Esophagus muscularis mucosa (tissue), 4 donors: Measurements from ENCODE around the gene PPP2R3A. TPM values are rescaled to one million over a fixed set of nuclear protein-coding genes. Genes with fewer than 3 reads are reported as not detected.
"Not testable (repeated sequence)": the region's sequence is repeated elsewhere in the genome, so short reads cannot be mapped to it uniquely, and the experiment has no call there.

ENCODE experiments used
- DNase-seq: peaks from one replicate; pipeline ENCODE4 v3.0.0-alpha.2; 2017; ENCODE audit errors: extremely low spot score
- H3K27ac ChIP-seq, 4 donors: fragments of 200-600 bp; sonication (generic); replicated peaks in 1 of 4; 1 replicate in 3 of 4; 2 replicates in 1 of 4; pipeline ENCODE4 v1.5.1; 2016 to 2019; ENCODE audit warnings: mild to moderate bottlenecking in 1 of 4
- H3K27me3 ChIP-seq, 4 donors: fragments of 200-600 bp; sonication (generic); one replicate each; pipeline versions ENCODE4 v1.5.1 to v1.6.0; 2016 to 2019
- H3K36me3 ChIP-seq, 4 donors: fragments of 200-600 bp; sonication (generic); one replicate each; pipeline ENCODE4 v1.5.1; 2016 to 2019
- H3K4me1 ChIP-seq, 4 donors: fragments of 200-600 bp; sonication (generic); one replicate each; pipeline ENCODE4 v1.5.1; 2016 to 2019
- H3K4me3 ChIP-seq, 4 donors: fragments of 200-600 bp; sonication (generic); 1 replicate in 2 of 4; 2 replicates in 2 of 4; pipeline ENCODE4 v1.5.1; 2016 to 2019; ENCODE audit warnings: mild to moderate bottlenecking in 4 of 4, moderate library complexity in 1 of 4
- H3K9me3 ChIP-seq, 4 donors: fragments of 200-600 bp; sonication (generic); 1 replicate in 3 of 4; 2 replicates in 1 of 4; pipeline ENCODE4 v1.5.1; 2016 to 2019
- EP300 ChIP-seq: sonication (generic); formaldehyde crosslinking; IDR thresholded peaks from one replicate; pipeline ENCODE4 v1.6.1; 2017; ENCODE audit warnings: antibody characterized with exemption
- POLR2A ChIP-seq: fragments of 450-650 bp; IDR thresholded peaks from one replicate; pipeline ENCODE4 v1.6.1; 2017; ENCODE audit warnings: antibody characterized with exemption, moderate library complexity, mild to moderate bottlenecking, low read depth
- POLR2AphosphoS5 ChIP-seq, 2 donors: sonication (generic); formaldehyde crosslinking; IDR thresholded peaks; one replicate each; pipeline ENCODE4 v1.6.1; 2017; ENCODE audit warnings: antibody characterized with exemption in 2 of 2
- WGBS: methylation state at CpG from one replicate; pipeline ENCODE4 v1.1.5; 2018; 5-methylcytosine and 5-hydroxymethylcytosine counted together
- intact Hi-C: fragments of 100-400 bp; cut with DNase I; formaldehyde crosslinking; loops from one replicate; pipeline ENCODE4 v1.15.1; 2023
- total RNA-seq, 4 donors: library from RNA; depleted of rRNA; stranded (reverse); fragments of >200 nt; gene quantifications; one replicate each; pipeline versions ENCODE4 v1.1.0 to v1.2.1, GENCODE V29; 2016
- TF ChIP-seq, protein P1 (sequence below), 3 experiments: fragments of 200-600 bp in 2 of 3; fragments of 450-650 bp in 1 of 3; sonication (generic) in 2 of 3; IDR thresholded peaks; one replicate each; pipeline ENCODE4 v1.5.1; 2017 to 2019; ENCODE audit warnings: antibody characterized with exemption in 3 of 3, mild to moderate bottlenecking in 2 of 3, moderate library complexity in 1 of 3

PPP2R3A gene
- total RNA-seq, 4 donors from 2014 or later = 19.4 to 28.9 (median 26.3) TPM

DNA sequence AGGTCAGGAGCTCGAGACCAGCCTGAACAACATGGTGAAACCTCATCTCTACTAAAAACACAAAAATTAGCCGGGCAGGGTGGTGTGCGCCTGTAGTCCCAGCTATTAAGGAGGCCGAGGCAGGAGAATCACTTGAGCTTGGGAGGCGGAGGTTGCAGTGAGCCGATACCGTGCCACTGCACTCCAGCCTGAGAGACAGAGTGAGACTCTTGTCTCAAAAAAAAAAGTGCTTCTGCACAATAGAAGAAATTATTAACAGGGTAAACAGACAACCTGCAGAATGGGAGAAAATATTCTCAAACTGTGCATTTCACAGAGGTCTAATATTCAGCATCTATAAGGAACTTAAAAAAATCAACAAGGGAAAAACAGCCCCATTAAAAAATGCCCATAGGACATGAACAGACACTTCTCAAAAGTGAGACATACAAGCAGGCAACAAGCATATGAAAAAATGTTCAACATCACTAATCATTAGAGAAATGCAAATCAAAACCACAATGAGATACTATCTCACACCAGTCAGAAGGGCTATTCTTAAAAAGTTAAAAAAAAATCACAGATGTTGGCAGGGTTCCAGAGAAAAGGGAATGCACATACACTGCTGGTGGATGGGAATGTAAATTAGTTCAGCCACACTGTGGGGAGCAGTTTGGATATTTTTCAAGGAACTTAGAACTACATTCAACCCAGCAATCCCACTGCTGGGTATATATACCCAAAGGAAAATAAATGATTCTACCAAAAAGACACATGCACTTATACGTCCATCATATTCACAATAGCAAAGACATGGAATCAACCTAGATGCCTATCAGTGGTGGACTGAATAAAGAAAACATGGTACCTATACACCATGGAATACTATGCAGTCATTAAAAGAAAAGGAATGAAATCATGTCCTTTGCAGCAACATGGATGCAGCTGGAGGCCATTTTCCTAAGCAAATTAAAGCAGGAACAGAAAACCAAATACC lies 155.1 kb downstream of the PPP2R3A start:
- Histone ChIP-seq H3K27me3 (no peaks in the 10 kb centered on the region), H3K4me3 (no peak overlapping the region), H3K9me3 (no peaks in the 10 kb centered on the region), H3K4me1 (no peaks in the 10 kb centered on the region), H3K36me3 (peaks cover 0 to 4% (median 0%) of the 10 kb centered on the region in 4 donors), H3K27ac (no peak overlapping the region)
- no peak for DNase-seq
- WGBS = 97% methylated on average over 8 of the region's 8 CpGs
- no peak for TF ChIP-seq POLR2AphosphoS5 (IDR thresholded peaks at IDR 0.05)
- no peak for TF ChIP-seq EP300
- TF ChIP-seq, protein P1, sequence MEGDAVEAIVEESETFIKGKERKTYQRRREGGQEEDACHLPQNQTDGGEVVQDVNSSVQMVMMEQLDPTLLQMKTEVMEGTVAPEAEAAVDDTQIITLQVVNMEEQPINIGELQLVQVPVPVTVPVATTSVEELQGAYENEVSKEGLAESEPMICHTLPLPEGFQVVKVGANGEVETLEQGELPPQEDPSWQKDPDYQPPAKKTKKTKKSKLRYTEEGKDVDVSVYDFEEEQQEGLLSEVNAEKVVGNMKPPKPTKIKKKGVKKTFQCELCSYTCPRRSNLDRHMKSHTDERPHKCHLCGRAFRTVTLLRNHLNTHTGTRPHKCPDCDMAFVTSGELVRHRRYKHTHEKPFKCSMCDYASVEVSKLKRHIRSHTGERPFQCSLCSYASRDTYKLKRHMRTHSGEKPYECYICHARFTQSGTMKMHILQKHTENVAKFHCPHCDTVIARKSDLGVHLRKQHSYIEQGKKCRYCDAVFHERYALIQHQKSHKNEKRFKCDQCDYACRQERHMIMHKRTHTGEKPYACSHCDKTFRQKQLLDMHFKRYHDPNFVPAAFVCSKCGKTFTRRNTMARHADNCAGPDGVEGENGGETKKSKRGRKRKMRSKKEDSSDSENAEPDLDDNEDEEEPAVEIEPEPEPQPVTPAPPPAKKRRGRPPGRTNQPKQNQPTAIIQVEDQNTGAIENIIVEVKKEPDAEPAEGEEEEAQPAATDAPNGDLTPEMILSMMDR (IDR thresholded peaks at IDR 0.05) = no peak
- TF ChIP-seq POLR2A = no peak
- intact Hi-C loops = no loop called here

DNA sequence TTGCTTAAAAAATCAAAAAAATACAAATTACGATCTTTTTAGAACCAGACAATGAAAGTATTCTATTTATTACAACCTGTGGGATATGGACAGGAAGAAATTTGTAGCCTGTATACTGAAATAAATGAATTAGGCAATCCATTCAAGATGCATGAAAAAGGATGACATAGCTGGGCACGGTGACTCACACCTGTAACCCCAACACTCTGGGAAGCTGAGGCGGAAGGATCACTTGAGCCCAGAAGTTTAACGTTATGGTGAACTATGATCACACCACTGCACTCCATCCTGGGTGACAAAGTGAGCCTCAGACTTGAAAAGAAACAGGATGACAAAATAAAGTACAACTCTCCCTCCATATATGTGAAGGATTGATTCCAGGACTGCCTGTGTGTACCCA lies 156.5 kb downstream of the PPP2R3A start:
- intact Hi-C loops = no loop called here
- 82% methylated on average over 4 of the region's 4 CpGs for WGBS
- H3K27me3 ChIP-seq = no peaks in the 10 kb centered on the region
- DNase-seq = no peak
- no peaks in the 10 kb centered on the region for H3K9me3 ChIP-seq
- TF ChIP-seq, protein P1 (IDR thresholded peaks at IDR 0.05) = no peak
- TF ChIP-seq POLR2A (no peak), POLR2AphosphoS5 (IDR thresholded peaks at IDR 0.05) (no peak)
- no peaks in the 10 kb centered on the region for H3K4me1 ChIP-seq
- H3K27ac ChIP-seq = no peak overlapping the region
- peaks cover 4 to 14% (median 9%) of the 10 kb centered on the region in 4 donors for H3K36me3 ChIP-seq
- no peak overlapping the region for H3K4me3 ChIP-seq

DNA sequence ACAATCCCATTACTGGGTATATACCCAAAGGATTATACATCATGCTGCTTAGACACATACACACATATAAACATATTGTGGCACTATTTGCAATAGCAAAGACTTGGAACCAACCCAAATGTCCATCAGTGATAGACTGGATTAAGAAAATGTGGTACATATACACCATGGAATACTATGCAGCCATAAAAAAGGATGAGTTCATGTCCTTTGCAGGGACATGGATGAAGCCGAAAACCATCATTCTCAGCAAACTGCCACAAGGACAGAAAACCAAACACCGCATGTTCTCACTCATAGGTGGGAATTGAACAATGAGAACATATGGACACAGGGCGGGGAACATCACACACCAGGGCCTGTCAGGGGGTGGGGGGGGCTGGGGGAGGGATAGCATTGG lies 166.1 kb downstream of the PPP2R3A start:
- H3K4me3 ChIP-seq, DNase-seq, H3K27ac ChIP-seq, intact Hi-C loops, H3K27me3 ChIP-seq, H3K9me3 ChIP-seq, H3K4me1 ChIP-seq, H3K36me3 ChIP-seq: not testable (repeated sequence)
- 84% methylated on average over 3 of the region's 3 CpGs for WGBS

DNA sequence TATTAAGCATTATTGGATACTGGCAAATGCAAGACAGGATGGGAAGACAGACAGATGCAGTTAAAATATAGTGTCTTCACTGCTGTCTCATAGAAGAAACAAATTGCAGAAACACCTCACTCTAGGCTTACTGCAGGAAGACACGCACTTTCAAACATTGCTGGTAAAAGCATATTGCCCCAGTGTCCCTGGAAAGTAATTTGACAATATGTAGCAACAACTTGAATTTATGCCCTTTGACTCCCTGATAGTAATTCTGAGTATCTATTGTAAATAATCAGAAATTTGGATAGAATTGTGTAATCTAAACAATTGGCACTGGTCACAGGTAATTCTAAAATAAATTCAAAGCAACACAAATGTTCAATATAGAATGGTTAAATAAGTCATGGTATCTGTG lies 168.6 kb downstream of the PPP2R3A start:
- no peaks in the 10 kb centered on the region for H3K9me3 ChIP-seq
- no peak overlapping the region for H3K27ac ChIP-seq
- no peak overlapping the region for H3K4me3 ChIP-seq
- intact Hi-C loops = no loop called here
- 93% methylated on average over 1 of the region's 1 CpG for WGBS
- no peaks in the 10 kb centered on the region for H3K4me1 ChIP-seq
- H3K27me3 ChIP-seq = no peaks in the 10 kb centered on the region
- no peak for TF ChIP-seq POLR2AphosphoS5 (IDR thresholded peaks at IDR 0.05)
- TF ChIP-seq, protein P1 (IDR thresholded peaks at IDR 0.05) = no peak
- no peak for TF ChIP-seq EP300
- no peak for TF ChIP-seq POLR2A
- DNase-seq = no peak
- peaks cover 0 to 8% (median 0%) of the 10 kb centered on the region in 4 donors for H3K36me3 ChIP-seq

DNA sequence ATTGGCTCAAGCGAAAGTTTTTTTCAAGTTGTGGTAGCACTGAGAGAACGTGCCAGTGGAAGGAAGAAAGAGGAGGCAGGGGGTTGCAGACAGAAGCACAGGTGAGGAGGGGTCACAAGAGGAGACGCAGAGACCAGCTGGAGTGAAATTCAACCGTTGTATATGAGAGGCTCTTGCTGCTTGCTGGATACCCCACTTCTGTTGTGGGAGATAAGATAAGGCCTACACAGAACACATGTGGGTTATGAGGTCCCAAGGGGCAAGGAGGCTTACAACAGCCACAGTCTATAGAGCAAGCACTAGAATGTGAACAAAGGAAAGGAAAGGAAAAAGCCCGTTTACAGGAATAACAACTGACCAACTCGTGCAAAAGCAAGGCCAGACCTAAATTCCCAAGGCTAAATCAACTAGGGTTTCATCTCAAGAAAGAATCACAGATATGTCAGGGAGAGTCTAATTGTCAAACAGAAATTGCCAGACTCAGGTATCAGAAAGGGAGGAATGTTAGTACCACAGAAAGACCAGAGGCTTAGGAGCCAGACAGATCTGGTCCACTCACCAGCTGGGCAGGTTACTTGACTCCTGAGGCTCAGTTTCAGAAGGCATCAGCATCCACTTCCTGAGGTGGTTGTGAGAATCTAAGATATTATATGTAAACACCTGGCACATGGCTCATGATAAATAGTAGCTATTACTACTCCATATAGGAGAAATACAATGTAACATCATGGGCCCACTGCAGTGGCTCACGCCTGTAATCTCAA lies 169.7 kb downstream of the PPP2R3A start:
- 67% methylated on average over 7 of the region's 7 CpGs for WGBS
- no peak overlapping the region for H3K27ac ChIP-seq
- no peaks in the 10 kb centered on the region for H3K9me3 ChIP-seq
- peaks cover 0 to 8% (median 0%) of the 10 kb centered on the region in 4 donors for H3K36me3 ChIP-seq
- TF ChIP-seq EP300 (no peak), POLR2AphosphoS5 (IDR thresholded peaks at IDR 0.05) (no peak), POLR2A (no peak)
- TF ChIP-seq, protein P1 (IDR thresholded peaks at IDR 0.05) = no peak
- no peaks in the 10 kb centered on the region for H3K4me1 ChIP-seq
- no peak overlapping the region for H3K4me3 ChIP-seq
- H3K27me3 ChIP-seq = no peaks in the 10 kb centered on the region
- DNase-seq = no peak
- intact Hi-C loops = no loop called here
